ENCODE data around the gene ANAPC10.
A peak's percentile ranks its signal among the peaks of the same experiment; 100 is the strongest.
"Not testable (repeated sequence)": the region's sequence is repeated elsewhere in the genome, so short reads cannot be mapped to it uniquely, and the experiment has no call there.

ANAPC10 gene

GRCh38 chr4:145097821-145098674 lies at the start of gene ANAPC10, which contains the start of gene ABCE1:
TSS of gene ANAPC10 (minus strand) at chr4:145098196. CDS start at chr4:145096099, 2,097 bp downstream.
TSS of gene ABCE1 (plus strand) at chr4:145098311. CDS start at chr4:145104413, 6,102 bp downstream.
- DNase-seq (ENCODE audit: low spot score), result peak; percentile 98

- not testable (repeated sequence) for DNase-seq (ENCODE audit: low spot score)
Observed at GRCh38 chr4:145136219-145136618, 38.2 kb upstream of the ANAPC10 start.

- no peak for DNase-seq (ENCODE audit: low spot score)
Observed at GRCh38 chr4:145132511-145133098, 34.6 kb upstream of the ANAPC10 start.

GRCh38 chr4:145131848-145132247 lies 33.9 kb upstream of the ANAPC10 start:
- DNase-seq (ENCODE audit: low spot score), result no peak

GRCh38 chr4:145130788-145131399 lies 32.9 kb upstream of the ANAPC10 start:
- peak; percentile 80 for DNase-seq (ENCODE audit: low spot score)

GRCh38 chr4:145130130-145130529 lies 32.1 kb upstream of the ANAPC10 start:
- DNase-seq (ENCODE audit: low spot score), result no peak

- DNase-seq (ENCODE audit: low spot score), result no peak
Observed at GRCh38 chr4:145125396-145125795, 27.4 kb upstream of the ANAPC10 start.

GRCh38 chr4:145108128-145108527 lies 10.1 kb upstream of the ANAPC10 start:
- no peak for DNase-seq (ENCODE audit: low spot score)

GRCh38 chr4:145107126-145107525 lies 9.1 kb upstream of the ANAPC10 start:
- DNase-seq (ENCODE audit: low spot score), result no peak

GRCh38 chr4:145103496-145103895 lies 5.5 kb upstream of the ANAPC10 start:
- DNase-seq (ENCODE audit: low spot score), result no peak

GRCh38 chr4:145102619-145103018 lies 4.6 kb upstream of the ANAPC10 start:
- no peak for DNase-seq (ENCODE audit: low spot score)

- DNase-seq (ENCODE audit: low spot score), result no peak
Observed at GRCh38 chr4:145101091-145101490, 3.1 kb upstream of the ANAPC10 start.

- no peak for DNase-seq (ENCODE audit: low spot score)
Observed at GRCh38 chr4:145099653-145100052, 1.7 kb upstream of the ANAPC10 start.

- DNase-seq (ENCODE audit: low spot score), result peak; percentile 61
Observed at GRCh38 chr4:145098675-145099037, 660 bp upstream of the ANAPC10 start.

GRCh38 chr4:145097331-145097820 lies 620 bp downstream of the ANAPC10 start:
- DNase-seq (ENCODE audit: low spot score), result no peak

GRCh38 chr4:145093638-145094037 lies 4.4 kb downstream of the ANAPC10 start:
- DNase-seq (ENCODE audit: low spot score), result no peak

- no peak for DNase-seq (ENCODE audit: low spot score)
Observed at GRCh38 chr4:145090380-145090779, 7.6 kb downstream of the ANAPC10 start.

- DNase-seq (ENCODE audit: low spot score), result no peak
Observed at GRCh38 chr4:145083891-145084605, 13.9 kb downstream of the ANAPC10 start.

GRCh38 chr4:145081756-145082155 lies 16.2 kb downstream of the ANAPC10 start:
- no peak for DNase-seq (ENCODE audit: low spot score)

- DNase-seq (ENCODE audit: low spot score), result no peak
Observed at GRCh38 chr4:145076469-145076855, 21.5 kb downstream of the ANAPC10 start.

GRCh38 chr4:145075742-145076468 lies 22.1 kb downstream of the ANAPC10 start:
- no peak for DNase-seq (ENCODE audit: low spot score)

All from AG20443 (cell line).